ENCODE results near the gene ADH5. TPM values are rescaled to one million over a fixed set of nuclear protein-coding genes. Genes with fewer than 3 reads are reported as not detected.
"Not testable (repeated sequence)": the region's sequence is repeated elsewhere in the genome, so short reads cannot be mapped to it uniquely, and the experiment has no call there.

The ADH5 gene
- total RNA-seq, 3 donors from 2014 or later: 136 to 283 (median 159) TPM

DNA sequence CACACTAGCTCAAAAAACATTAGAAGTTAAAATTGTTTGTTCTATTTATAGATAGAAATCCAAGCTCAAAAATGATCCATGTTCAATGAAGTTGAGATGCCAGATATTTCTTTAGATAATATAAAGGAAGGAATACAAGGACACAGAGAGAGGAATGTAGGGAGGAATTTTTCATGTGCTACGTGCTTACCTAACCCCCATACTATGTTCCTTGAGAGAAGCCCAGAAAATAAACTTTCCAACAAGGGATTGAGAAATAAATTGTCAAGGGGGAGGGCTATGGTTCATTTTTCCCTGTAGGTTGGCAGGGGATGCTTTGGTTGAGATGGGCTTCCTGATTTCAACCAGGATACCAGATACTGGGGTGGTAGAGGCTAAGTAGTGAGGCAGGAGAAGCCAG, 15.6 kb upstream of the ADH5 start:
- intact Hi-C loops (cut with DNase I; ENCODE audit: low total_unique reads): no loop called here
- Histone ChIP-seq H3K27ac (no peak overlapping the region), H3K4me1 (no peaks in the 10 kb centered on the region), H3K9me3 (no peaks in the 10 kb centered on the region), H3K36me3 (no peaks in the 10 kb centered on the region), H3K4me3 (no peak overlapping the region), H3K27me3 (no peaks in the 10 kb centered on the region)
- no peak for DNase-seq (ENCODE audit: low spot score in 2 of 2)
- TF ChIP-seq POLR2A (IDR thresholded peaks at IDR 0.05): no peak
- TF ChIP-seq, protein P1, sequence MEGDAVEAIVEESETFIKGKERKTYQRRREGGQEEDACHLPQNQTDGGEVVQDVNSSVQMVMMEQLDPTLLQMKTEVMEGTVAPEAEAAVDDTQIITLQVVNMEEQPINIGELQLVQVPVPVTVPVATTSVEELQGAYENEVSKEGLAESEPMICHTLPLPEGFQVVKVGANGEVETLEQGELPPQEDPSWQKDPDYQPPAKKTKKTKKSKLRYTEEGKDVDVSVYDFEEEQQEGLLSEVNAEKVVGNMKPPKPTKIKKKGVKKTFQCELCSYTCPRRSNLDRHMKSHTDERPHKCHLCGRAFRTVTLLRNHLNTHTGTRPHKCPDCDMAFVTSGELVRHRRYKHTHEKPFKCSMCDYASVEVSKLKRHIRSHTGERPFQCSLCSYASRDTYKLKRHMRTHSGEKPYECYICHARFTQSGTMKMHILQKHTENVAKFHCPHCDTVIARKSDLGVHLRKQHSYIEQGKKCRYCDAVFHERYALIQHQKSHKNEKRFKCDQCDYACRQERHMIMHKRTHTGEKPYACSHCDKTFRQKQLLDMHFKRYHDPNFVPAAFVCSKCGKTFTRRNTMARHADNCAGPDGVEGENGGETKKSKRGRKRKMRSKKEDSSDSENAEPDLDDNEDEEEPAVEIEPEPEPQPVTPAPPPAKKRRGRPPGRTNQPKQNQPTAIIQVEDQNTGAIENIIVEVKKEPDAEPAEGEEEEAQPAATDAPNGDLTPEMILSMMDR (IDR thresholded peaks at IDR 0.05): no peak
- TF ChIP-seq POLR2AphosphoS5 (IDR thresholded peaks at IDR 0.05): no peak

DNA sequence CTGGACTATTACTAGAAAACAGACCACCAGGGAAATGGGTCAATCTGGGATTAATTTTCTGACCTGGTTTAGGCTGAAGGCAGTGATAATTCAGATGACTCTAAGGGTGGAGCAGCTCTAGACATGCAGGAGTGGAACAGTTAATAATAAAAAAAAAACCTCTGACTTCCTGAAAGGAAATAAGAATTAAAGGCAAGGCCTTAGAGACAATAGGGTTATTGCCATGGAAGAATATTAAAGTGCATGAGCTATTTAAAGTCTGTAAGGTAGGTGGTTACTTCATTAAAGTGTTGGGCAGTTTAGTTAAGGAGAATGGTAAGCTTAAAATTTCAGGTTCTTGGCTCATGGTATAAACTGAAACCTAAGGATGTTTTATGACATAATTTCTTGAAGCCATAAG, 14.6 kb upstream of the ADH5 start:
- intact Hi-C loops (cut with DNase I; ENCODE audit: low total_unique reads): no loop called here
- no peak overlapping the region for H3K4me3 ChIP-seq
- H3K9me3 ChIP-seq: no peaks in the 10 kb centered on the region
- TF ChIP-seq POLR2AphosphoS5 (IDR thresholded peaks at IDR 0.05) (no peak), POLR2A (IDR thresholded peaks at IDR 0.05) (no peak)
- TF ChIP-seq, protein P1 (IDR thresholded peaks at IDR 0.05): no peak
- DNase-seq (ENCODE audit: low spot score in 2 of 2): no peak
- H3K36me3 ChIP-seq: no peaks in the 10 kb centered on the region
- no peaks in the 10 kb centered on the region for H3K4me1 ChIP-seq
- H3K27ac ChIP-seq: no peak overlapping the region
- H3K27me3 ChIP-seq: no peaks in the 10 kb centered on the region

DNA sequence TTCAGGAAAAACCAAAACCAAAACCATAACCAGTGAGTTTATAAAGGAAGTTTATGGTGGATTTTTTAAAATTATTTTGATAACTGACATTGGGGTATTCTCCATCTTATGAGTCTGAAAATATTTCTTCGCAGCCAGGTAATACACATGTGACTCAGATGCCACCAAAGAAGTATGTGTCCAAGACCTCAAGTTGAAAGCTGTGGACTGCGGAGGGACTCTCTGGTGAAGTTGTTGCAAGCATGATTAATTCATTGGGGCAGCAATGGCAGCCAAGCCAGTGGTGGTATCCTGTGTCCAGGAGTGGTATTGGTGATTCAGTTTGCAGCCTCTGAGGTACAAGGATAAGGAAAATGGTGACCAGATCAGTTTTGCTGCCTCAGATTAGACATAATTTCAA, 14.0 kb upstream of the ADH5 start:
- no peak for DNase-seq (ENCODE audit: low spot score in 2 of 2)
- Histone ChIP-seq H3K4me1 (no peaks in the 10 kb centered on the region), H3K36me3 (no peaks in the 10 kb centered on the region), H3K4me3 (no peak overlapping the region), H3K27me3 (no peaks in the 10 kb centered on the region), H3K27ac (no peak overlapping the region), H3K9me3 (no peaks in the 10 kb centered on the region)
- no peak for TF ChIP-seq POLR2A (IDR thresholded peaks at IDR 0.05)
- TF ChIP-seq POLR2AphosphoS5 (IDR thresholded peaks at IDR 0.05): no peak
- TF ChIP-seq, protein P1 (IDR thresholded peaks at IDR 0.05): no peak
- intact Hi-C loops (cut with DNase I; ENCODE audit: low total_unique reads): no loop called here

DNA sequence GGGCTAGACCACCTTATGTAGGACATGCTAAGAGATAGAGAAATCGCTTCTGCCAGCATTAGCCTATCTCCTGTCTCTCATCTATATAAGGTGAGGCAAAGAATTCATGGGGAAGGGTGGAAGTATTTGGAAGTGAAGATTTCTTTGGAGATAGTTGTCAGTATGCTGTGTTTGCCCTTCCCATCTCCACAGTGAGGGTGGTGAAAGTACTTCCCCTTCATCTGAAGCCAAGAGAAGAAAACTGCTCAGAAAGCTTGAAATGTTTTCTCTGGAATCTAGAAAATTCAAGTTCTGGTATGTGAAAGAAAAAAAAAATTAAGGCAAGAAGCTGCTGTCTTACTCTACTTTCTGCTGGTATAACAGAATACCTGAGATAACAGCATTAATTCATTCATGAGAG, 12.3 kb upstream of the ADH5 start:
- H3K36me3 ChIP-seq: no peaks in the 10 kb centered on the region
- H3K4me1 ChIP-seq: no peaks in the 10 kb centered on the region
- no peak for DNase-seq (ENCODE audit: low spot score in 2 of 2)
- H3K9me3 ChIP-seq: no peaks in the 10 kb centered on the region
- intact Hi-C loops (cut with DNase I; ENCODE audit: low total_unique reads): no loop called here
- no peak for TF ChIP-seq POLR2A (IDR thresholded peaks at IDR 0.05)
- TF ChIP-seq POLR2AphosphoS5 (IDR thresholded peaks at IDR 0.05): no peak
- TF ChIP-seq, protein P1 (IDR thresholded peaks at IDR 0.05): no peak
- H3K4me3 ChIP-seq: no peak overlapping the region
- H3K27ac ChIP-seq: no peak overlapping the region
- no peaks in the 10 kb centered on the region for H3K27me3 ChIP-seq

DNA sequence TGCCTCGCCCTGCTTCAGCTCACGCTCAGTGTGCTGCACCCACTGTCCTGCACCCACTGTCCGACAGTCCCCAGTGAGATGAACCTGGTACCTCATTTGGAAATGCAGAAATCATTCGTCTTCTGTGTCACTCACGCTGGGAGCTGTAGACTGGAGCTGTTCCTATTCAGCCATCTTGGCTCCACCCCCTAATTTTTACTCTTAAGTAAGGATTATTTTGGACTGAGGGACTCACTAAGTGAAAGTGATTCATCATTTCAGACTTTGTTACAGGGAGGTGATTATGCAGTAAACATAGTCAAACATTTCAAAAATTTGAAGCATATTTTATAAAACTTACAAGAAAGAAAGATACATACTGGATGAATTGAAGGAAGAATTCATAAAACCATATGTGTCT, 11.2 kb upstream of the ADH5 start:
- H3K4me1 ChIP-seq; H3K27me3 ChIP-seq; DNase-seq (ENCODE audit: low spot score in 2 of 2); H3K4me3 ChIP-seq; H3K36me3 ChIP-seq; intact Hi-C loops (cut with DNase I; ENCODE audit: low total_unique reads); H3K9me3 ChIP-seq; H3K27ac ChIP-seq: not testable (repeated sequence)

DNA sequence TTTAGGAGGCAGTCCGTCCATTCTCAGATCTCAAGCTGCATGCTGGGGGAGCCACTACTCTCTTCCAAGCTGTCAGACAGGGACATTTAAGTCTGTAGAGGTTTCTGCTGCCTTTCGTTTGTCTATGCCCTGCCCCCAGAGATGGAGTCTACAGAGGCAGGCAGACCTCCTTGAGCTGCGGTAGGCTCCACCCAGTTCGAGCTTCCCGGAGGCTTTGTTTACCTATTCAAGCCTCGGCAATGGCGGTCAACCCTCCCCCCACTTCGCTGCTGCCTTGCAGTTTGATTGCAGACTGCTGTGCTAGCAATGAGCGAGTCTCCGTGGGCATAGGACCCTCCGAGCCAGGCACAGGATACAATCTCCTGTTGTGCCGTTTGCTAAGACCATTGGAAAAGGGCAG, 10.7 kb upstream of the ADH5 start:
- no peak for DNase-seq (ENCODE audit: low spot score in 2 of 2)
- H3K27me3 ChIP-seq: no peaks in the 10 kb centered on the region
- no peak overlapping the region for H3K27ac ChIP-seq
- TF ChIP-seq, protein P1 (IDR thresholded peaks at IDR 0.05): no peak
- TF ChIP-seq POLR2AphosphoS5 (IDR thresholded peaks at IDR 0.05) (no peak), POLR2A (IDR thresholded peaks at IDR 0.05) (no peak)
- intact Hi-C loops (cut with DNase I; ENCODE audit: low total_unique reads): no loop called here
- H3K36me3 ChIP-seq: no peaks in the 10 kb centered on the region
- no peaks in the 10 kb centered on the region for H3K9me3 ChIP-seq
- no peaks in the 10 kb centered on the region for H3K4me1 ChIP-seq
- no peak overlapping the region for H3K4me3 ChIP-seq

DNA sequence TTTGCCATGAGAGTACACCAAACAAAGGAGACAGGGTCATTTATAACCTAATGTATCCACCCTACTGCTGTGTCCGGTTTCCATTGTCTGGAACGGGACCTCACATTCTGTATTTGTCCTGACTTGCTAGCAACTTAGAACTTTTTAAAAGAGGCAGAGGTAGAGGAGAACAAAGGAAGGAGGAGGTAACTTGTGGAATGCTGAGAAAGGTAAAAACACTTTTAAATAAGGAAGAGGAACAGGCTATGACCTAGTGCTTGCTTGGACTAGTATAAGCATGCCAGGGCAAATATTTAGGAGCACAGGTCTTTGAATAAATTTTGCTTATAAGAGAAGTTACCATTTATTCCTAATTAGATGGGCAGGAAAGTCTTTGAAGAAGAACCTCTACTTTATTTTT, 3.3 kb upstream of the ADH5 start:
- intact Hi-C loops (cut with DNase I; ENCODE audit: low total_unique reads); H3K4me1 ChIP-seq; H3K36me3 ChIP-seq; H3K9me3 ChIP-seq; DNase-seq (ENCODE audit: low spot score in 2 of 2); H3K27me3 ChIP-seq; H3K4me3 ChIP-seq: not testable (repeated sequence)
- H3K27ac ChIP-seq: peak overlapping the region in 1 of 2 donors; percentile 97
